ENCODE results near the gene CARMIL1. TPM values are rescaled to one million over a fixed set of nuclear protein-coding genes. Genes with fewer than 3 reads are reported as not detected.
A peak's percentile ranks its signal among the peaks of the same experiment; 100 is the strongest.
"Not testable (repeated sequence)": the region's sequence is repeated elsewhere in the genome, so short reads cannot be mapped to it uniquely, and the experiment has no call there.

CARMIL1 gene
- total RNA-seq, 1 donor: 38.7 TPM

DNA sequence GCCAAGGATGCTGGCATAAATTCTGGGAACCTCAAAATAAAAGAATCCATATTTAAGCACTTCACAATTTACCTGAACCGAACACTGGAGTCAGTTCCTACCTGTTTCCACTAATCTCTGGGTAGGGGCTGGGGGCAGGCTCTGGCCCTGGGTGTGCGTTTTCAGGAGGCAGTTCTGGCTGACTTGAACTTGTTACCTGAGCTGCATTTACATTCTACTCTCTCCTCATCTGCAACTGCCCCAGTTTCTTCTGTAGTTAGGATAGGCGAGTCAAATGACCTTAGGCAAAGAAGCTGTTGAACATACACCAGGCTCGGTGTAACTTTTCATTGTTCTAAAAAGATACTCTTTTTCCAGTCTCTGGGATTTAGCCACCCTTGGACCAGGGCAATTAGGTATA lies 13.2 kb downstream of the CARMIL1 start:
- TF ChIP-seq, protein P1, sequence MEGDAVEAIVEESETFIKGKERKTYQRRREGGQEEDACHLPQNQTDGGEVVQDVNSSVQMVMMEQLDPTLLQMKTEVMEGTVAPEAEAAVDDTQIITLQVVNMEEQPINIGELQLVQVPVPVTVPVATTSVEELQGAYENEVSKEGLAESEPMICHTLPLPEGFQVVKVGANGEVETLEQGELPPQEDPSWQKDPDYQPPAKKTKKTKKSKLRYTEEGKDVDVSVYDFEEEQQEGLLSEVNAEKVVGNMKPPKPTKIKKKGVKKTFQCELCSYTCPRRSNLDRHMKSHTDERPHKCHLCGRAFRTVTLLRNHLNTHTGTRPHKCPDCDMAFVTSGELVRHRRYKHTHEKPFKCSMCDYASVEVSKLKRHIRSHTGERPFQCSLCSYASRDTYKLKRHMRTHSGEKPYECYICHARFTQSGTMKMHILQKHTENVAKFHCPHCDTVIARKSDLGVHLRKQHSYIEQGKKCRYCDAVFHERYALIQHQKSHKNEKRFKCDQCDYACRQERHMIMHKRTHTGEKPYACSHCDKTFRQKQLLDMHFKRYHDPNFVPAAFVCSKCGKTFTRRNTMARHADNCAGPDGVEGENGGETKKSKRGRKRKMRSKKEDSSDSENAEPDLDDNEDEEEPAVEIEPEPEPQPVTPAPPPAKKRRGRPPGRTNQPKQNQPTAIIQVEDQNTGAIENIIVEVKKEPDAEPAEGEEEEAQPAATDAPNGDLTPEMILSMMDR (IDR thresholded peaks at IDR 0.05; ENCODE audit: insufficient read depth, low read length): no peak
- DNase-seq (ENCODE audit: low read depth): no peak
- H3K4me3 ChIP-seq (ENCODE audit: low read depth, low read length): no peak overlapping the region

DNA sequence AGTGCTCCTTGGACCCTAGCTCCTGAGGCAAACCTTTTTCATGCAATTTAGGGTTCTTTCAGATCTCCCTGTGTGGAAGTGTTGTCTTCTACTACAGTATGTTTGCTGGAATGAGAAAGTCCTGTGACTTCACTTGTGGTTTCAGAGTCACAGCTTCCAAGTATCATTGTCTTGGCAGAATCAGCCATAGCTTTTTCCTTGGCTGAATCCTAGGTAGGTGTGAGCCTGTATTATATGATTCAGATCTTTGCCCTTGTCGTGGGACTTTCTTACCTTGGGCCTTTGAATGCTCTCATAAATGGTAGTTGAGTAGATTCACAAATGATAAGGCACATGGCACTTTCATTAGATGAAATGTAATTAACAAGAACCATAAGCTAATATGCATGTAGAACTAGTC lies 16.5 kb downstream of the CARMIL1 start:
- TF ChIP-seq, protein P1 (IDR thresholded peaks at IDR 0.05; ENCODE audit: insufficient read depth, low read length): no peak
- peak; percentile 59 for DNase-seq (ENCODE audit: low read depth)
- H3K4me3 ChIP-seq (ENCODE audit: low read depth, low read length): no peak overlapping the region

DNA sequence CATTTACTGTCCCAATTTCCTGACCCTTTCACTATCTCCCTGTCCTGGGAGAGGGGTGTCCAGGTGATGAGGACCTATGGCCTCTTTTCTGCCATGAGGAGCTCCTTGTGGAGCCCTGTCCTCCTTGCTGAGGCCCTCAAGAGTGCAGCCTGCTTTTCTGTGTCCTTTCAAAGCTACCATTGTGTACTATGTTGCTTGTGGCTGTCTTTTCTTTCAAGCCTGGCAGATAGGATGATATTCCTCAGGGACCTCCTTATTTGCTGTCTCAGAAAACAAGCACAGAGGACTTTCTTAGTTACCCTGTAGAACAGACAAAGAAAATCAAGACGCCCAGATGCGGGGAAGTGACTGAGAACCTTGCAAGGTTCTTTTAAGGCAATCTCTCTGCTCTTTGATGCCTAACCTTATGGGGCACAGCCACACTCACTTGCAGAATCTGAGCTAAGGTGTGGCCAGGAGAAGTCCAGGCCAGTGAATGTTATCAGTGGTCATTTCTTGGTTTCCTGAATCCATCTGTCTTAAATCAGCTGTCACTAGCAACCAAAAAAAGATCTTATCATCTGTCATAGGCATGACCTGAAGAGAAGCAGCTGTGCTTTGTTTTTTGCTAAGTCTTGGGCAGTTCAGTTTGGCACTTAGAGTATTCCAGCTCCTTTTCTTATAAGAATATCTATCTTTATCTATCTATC lies 17.2 kb downstream of the CARMIL1 start:
- peak; percentile 62 for DNase-seq (ENCODE audit: low read depth)
- TF ChIP-seq, protein P1 (IDR thresholded peaks at IDR 0.05; ENCODE audit: insufficient read depth, low read length): no peak
- H3K4me3 ChIP-seq (ENCODE audit: low read depth, low read length): no peak overlapping the region

DNA sequence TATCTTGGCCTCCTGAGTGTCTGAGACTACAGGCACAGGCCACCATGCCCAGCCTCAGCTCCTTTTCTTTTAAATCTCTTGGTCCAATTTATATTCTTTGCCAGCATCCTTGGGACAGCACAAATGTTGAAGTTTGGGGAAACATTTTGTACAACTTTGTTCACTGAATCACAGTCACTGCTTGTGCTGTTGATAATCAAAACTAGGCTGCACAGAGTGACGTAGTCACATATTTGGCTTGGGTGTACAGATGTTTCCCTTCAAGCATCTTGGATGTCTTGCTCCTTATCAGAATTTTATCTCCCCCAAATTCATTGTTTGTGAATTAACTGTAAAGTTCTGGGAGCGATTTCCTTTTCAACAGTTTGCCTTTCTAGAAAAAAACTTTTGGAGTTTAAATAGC lies 17.9 kb downstream of the CARMIL1 start:
- DNase-seq (ENCODE audit: low read depth): peak; percentile 96
- TF ChIP-seq, protein P1 (IDR thresholded peaks at IDR 0.05; ENCODE audit: insufficient read depth, low read length): no peak

DNA sequence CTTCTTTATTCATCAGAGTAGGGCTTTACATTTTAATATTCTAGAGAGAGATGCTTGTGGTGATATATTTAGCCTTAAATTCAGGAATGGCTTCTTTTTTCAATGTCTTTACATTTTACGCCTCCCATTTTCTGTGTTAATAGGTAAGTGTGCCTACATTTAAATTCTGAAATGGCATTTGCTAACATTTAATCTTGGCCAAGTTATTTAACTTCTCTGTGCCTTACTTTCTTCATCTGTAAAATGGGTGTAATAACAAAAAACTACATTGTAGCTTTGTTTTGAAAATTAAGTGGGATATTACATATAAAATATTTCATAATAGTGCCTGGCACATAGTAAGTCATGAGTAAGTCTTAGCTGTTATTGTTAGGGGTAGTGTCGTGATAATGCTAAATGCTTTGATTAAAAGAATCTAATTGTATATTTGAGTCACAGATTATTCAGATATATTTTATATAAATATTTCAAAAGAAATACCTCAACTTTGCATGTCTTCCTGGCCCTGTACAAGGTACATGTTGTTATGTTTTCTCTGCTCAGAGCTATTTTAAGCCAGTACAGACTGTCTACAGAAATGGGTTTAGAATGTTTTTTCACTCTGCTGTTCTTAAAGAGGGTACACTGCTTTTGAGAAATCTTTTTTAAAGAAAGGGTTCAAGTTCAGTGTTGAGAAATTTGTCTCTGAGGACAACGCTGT lies 18.8 kb downstream of the CARMIL1 start:
- TF ChIP-seq, protein P1 (IDR thresholded peaks at IDR 0.05; ENCODE audit: insufficient read depth, low read length): no peak
- H3K4me3 ChIP-seq (ENCODE audit: low read depth, low read length): no peak overlapping the region
- DNase-seq (ENCODE audit: low read depth): peak; percentile 57

More for the DNA sequence above, 17.9 kb downstream of the CARMIL1 start:
- H3K4me3 ChIP-seq (ENCODE audit: low read depth, low read length): no peak overlapping the region

DNA sequence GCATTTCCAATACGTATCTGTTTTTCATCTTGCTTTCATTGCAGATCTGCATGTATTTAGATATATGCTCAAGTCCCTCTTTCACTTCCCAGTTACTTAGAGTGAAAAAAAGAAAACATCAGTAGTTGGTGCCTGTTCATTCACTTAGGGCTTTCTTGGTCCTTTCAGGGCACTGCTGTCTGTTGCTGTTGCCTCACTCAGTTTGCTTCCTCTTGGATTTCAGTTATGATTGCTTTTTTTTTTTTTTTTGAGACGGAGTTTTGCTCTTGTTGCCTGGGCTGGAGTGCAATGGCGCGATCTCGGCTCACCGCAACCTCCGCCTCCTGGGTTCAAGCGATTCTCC lies 19.3 kb downstream of the CARMIL1 start:
- DNase-seq (ENCODE audit: low read depth): peak; percentile 27
- not testable (repeated sequence) for H3K4me3 ChIP-seq (ENCODE audit: low read depth, low read length)

DNA sequence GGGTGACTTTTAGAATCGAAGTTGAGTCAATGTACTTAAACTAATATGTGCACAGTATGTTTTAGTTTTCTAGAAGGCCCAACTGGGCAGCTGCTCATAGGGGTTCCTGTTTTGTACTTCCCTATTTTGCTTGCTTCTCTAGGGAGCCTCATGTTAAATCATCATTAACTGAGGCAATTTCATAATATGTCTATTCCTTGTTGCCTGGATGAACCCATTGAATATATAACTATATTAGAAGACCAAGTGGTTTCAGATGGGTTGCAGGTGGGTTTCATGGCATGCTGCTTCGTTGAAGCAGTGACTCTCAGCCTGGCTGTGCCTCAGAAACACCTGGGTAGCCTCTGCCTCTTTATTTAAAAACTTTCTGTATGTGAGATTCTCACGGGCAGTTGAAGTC lies 22.2 kb downstream of the CARMIL1 start:
- TF ChIP-seq, protein P1 (IDR thresholded peaks at IDR 0.05; ENCODE audit: insufficient read depth, low read length): no peak
- no peak for DNase-seq (ENCODE audit: low read depth)
- H3K4me3 ChIP-seq (ENCODE audit: low read depth, low read length): no peak overlapping the region
